CD4-positive, alpha-beta T cell treated with Interleukin-6 for 4 hours (primary cell): ENCODE data around the gene MRTFA.
"Not testable (repeated sequence)": the region's sequence is repeated elsewhere in the genome, so short reads cannot be mapped to it uniquely, and the experiment has no call there.

Source experiments
- DNase-seq: peaks from one replicate; pipeline ENCODE4 v3.0.0-alpha.2; 2020; ENCODE audit warnings: mixed read lengths

The MRTFA gene

GRCh38 chr22:40383905-40384304 lies 252.6 kb downstream of the MRTFA start:
- DNase-seq = no peak

GRCh38 chr22:40381461-40381860 lies 255.1 kb downstream of the MRTFA start:
- no peak for DNase-seq

DNA sequence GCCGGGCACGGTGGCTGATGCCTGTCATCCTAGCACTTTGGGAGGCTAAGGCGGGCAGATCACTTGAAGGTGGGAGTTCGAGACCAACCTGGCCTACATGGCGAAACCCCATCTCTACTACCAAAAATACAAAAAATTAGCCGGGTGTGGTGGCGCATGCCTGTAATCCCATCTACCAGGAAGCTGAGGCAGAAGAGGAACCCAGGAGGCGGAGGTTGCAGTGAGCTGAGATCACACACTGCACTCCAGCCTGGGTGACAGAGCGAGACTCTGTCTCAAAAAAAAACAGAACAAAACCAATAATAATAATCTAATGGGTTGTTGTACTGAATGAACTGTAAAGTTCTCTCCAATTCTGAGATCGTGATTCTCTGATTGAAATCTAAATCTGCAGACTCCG lies 258.1 kb downstream of the MRTFA start:
- DNase-seq = not testable (repeated sequence)

- DNase-seq = no peak
Observed at GRCh38 chr22:40377931-40378330, 258.6 kb downstream of the MRTFA start.

DNA sequence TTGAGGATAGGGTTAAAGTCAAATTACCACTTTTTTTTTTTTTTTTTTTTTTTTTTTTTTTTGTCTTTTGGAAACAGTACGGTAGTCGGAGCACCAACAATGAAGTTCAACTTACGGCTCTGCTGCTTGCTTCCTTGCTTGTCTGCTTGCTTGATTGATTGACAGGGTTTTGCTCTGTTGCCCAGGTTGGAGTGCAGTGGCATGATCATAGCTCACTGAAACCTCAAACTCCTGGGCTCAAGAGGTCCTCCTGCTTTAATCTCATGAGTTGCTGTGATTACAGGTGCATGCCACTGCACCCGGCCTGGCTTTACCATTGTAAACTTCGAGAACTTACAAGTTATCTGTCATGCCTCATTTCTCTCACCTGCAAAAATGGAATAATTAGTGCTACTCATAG lies 260.4 kb downstream of the MRTFA start:
- DNase-seq = no peak

DNA sequence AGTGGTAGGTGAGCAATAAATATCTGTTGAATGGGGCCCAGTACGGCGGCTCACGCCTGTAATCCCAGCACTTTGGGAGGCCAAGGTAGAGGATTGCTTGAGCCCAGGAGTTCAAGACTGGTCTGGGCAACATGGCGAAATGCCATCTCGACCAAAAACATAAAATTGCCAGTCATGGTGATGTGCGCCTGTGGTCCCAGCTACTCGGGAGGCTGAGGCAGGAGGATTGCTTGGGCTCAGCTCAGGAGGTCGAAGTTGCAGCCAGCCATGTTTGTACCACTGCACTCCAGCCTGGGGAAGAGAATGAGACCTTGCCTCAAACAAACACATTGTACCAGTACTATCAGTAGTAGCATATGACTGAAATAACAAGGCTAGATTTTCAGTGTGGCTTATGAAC lies 262.0 kb downstream of the MRTFA start:
- DNase-seq = no peak

DNA sequence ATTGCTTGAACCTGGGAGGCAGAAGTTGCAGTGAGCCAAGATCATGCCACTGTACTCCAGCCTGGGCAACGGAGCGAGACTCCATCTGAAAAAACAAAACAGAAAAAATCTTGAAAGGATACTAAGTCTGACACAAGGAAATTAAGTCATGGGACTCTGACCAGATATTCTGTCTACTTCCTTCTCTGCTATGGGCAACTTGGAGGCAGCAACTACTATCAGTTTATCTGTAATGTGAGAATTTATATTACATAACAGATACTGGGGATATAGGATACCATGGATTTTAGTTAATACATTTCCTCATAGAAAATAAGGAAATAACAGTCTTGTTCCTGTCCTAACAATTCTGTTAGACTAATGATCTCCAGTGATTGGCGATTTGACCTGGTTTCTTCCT lies 267.7 kb downstream of the MRTFA start:
- no peak for DNase-seq

- no peak for DNase-seq
Observed at GRCh38 chr22:40368016-40368415, 268.5 kb downstream of the MRTFA start.

DNA sequence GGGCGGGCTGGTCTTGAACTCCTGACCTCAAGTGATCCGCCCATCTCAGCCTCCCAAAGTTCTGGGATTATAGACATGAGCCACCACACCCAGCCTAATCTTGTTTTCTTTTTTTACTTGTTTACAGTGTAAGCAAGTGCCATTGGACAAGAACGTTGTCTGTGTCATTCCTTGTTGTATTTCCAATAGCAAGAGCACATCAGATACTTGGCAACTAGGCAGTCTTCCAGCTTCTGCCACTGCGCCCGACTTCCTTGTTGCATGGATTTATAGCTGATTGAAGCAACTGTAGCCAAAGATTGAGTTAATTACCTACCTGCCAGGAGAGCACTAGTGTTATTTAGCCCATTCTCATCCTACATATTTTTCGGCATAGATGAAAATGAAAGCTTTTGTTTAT lies 269.2 kb downstream of the MRTFA start:
- DNase-seq = no peak

GRCh38 chr22:40366068-40366467 lies 270.5 kb downstream of the MRTFA start:
- DNase-seq = no peak

DNA sequence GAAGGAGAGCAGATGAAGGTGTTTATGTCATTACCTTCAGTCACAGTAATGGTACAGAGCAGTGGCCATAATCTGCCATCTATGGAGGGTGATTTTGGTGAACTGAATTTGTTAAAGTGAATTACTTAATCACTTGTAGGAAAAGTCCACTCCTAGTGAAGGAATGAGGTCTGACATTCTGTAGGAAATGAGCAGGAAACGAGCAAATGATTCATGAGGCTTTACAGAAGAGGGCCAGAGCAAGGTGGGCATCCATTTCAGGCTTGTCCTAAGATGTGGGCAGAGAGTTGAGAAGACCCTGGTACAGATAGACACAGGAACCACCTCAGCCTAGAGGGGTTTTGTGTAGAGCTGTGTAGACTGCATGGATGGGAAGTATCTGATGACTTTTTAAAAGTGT lies 272.1 kb downstream of the MRTFA start:
- DNase-seq = no peak

GRCh38 chr22:40363059-40363458 lies 273.5 kb downstream of the MRTFA start:
- no peak for DNase-seq

GRCh38 chr22:40361100-40361499 lies 275.4 kb downstream of the MRTFA start:
- no peak for DNase-seq
